Body of pancreas (tissue), 4 donors: ENCODE measurements around the gene RGS11.

Experiments
- CTCF ChIP-seq, 7 experiments: fragments of 450-650 bp in 4 of 7; fragments of 200-600 bp in 3 of 7; sonication (generic) in 3 of 7; IDR thresholded peaks; one replicate each; pipeline ENCODE4 v1.5.1; 2016 to 2019; ENCODE audit warnings: antibody characterized with exemption in 7 of 7
- POLR2A ChIP-seq, 3 donors: fragments of 450-650 bp; IDR thresholded peaks; one replicate each; pipeline ENCODE4 v1.6.1; 2016; ENCODE audit warnings: antibody characterized with exemption in 3 of 3, mild to moderate bottlenecking in 2 of 3

GRCh38 chr16:296276-296675 is 20.5 kb upstream of the RGS11 start:
- TF ChIP-seq CTCF (IDR thresholded peaks at IDR 0.05) (no peak), POLR2A (IDR thresholded peaks at IDR 0.05) (no peak)
